ENCODE data around the gene MCRS1. TPM values are rescaled to one million over a fixed set of nuclear protein-coding genes. Genes with fewer than 3 reads are reported as not detected.
"Not testable (repeated sequence)": the region's sequence is repeated elsewhere in the genome, so short reads cannot be mapped to it uniquely, and the experiment has no call there.

Gene MCRS1, protein sequence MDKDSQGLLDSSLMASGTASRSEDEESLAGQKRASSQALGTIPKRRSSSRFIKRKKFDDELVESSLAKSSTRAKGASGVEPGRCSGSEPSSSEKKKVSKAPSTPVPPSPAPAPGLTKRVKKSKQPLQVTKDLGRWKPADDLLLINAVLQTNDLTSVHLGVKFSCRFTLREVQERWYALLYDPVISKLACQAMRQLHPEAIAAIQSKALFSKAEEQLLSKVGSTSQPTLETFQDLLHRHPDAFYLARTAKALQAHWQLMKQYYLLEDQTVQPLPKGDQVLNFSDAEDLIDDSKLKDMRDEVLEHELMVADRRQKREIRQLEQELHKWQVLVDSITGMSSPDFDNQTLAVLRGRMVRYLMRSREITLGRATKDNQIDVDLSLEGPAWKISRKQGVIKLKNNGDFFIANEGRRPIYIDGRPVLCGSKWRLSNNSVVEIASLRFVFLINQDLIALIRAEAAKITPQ
- total RNA-seq (2014; rRNA removed; shearing (Covaris generic)) = 70.5 and 73.7 TPM in 2 replicates

GRCh38 chr12:49567611-49568441 is at the start of gene MCRS1:
Gene MCRS1 (minus strand): TSS chr12:49568142. CDS start chr12:49566731, 1,411 bp downstream.
- peak; percentile 86 for DNase-seq (ENCODE audit: low read depth)

DNA sequence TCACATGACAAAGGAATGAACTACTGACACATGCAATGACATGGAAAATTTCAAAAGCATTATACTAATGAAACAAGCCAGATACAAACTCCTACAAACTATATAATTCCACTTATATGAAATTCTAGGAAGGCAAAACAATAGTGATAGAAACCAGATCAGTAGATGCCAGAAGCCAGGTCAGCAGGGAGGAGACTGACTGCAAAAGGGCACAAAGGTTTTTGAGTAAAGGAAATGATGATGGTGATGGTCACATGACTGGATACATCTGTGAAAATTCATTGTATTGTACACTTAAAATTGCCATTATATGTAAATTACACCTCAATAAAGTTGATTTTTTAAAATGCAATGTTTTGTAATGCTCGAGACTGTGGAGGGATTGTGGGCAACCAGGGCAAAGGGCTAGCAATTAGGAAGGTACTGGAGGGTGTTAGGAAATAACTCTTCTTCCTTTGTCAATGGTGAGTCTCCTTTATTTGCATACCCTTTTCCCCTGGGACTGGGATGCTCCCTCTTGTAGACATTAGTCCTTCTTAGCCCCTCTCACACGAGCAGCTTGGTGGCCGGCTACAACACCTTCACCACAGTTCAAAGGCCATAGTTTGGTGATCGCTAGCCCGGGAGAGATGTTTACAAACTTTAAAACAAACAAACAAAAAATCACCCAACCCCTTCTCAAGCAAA is 48.7 kb upstream of the MCRS1 start:
- no peak for DNase-seq (ENCODE audit: low read depth)

DNA sequence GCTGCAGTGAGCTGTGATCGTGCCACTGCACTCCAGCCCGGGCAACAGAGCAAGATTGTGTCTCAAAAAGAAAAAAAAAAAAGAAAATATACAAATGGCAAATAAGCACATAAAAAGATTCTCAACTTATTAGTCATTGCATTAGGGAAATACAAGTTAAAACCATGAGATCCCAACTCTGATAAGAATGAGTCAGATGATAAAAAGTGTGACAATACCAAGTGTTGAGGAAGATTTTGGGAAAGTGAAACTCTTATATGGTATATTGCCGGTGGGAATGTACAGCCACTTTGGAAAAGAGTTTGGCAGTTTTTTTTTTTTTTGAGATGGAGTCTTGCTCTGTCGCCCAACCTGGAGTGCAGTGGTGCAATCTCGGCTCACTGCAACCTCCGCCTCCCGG is 47.8 kb upstream of the MCRS1 start:
- DNase-seq (ENCODE audit: low read depth) = peak; percentile 66

DNA sequence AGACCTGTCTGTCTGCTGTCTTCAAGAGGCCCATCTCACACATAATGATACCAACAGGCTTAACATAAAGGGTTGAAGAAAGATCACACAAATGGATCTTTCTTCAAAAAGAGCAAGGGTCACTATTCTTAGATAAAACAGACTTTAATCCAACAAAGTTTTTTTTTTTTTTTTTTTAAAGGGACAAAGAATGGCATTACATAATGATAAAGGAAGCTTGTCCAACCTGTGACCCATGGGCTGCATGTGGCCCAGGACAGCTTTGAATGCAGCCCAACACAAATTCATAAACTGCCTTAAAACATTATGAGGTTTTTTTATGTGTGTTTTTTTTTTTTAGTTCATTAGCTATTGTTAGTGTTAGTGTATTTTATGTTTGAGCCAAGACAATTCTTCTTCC is 44.3 kb upstream of the MCRS1 start:
- DNase-seq (ENCODE audit: low read depth) = no peak

- DNase-seq (ENCODE audit: low read depth) = not testable (repeated sequence)
Observed at GRCh38 chr12:49610785-49611184, 42.8 kb upstream of the MCRS1 start.

DNA sequence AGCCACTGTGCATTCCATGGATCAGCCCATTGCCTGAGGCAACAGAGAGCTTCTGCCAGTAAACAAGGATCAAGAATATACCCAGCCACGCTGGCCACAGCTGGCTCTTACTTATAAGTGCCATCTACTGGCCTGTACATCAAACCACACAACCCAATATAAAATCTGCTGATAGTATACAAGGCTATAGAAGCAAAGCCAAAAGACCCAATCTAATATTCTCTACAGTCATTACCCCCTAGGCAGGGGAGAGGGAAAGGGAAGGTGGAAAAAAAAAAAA is 41.9 kb upstream of the MCRS1 start:
- peak; percentile 74 for DNase-seq (ENCODE audit: low read depth)

GRCh38 chr12:49609059-49609874 is 41.3 kb upstream of the MCRS1 start:
- no peak for DNase-seq (ENCODE audit: low read depth)

DNA sequence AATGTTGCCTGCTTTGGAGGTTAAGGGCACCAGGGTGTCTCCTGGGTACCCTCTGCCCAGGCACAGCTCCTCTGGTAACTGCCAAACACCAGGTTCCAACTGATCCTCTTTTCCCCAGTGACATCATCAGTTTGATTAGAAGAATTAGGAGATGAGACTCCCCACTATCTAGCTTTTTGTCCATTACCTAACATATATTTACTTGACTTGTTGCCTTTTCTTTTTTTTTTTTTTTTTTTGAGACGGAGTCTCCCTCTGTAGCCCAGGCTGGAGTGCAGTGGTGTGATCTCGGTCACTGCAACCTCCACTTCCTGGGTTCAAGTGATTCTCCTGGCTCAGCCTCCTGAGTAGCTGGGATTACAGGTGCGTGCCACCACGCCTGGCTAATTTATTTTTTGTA is 37.6 kb upstream of the MCRS1 start, which contains the start of gene FAM186B:
Gene FAM186B, minus strand, starts transcription at position 101 of the 400 bp plus-strand sequence. CDS start 162 bp downstream, outside the sequence.
- DNase-seq (ENCODE audit: low read depth) = not testable (repeated sequence)

DNA sequence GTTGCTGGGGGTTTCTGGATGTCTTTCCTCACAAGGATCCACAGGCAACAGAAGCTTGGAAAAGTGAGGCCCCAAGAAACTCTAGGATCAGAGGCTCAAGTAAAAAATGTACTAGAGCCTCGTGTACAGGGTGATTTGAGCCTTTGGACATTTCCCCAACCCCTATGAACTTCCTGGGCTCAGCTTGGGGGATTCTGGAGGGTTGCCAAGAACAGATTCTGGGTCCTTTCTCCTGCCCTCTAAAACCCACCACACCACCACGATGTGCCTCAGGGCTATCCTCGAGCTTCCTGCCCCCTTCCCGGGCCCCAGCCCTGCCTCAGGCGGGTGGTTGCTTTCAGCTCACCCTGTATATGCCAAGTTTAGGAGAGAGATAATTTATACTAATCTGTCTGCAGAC is 36.9 kb upstream of the MCRS1 start:
- no peak for DNase-seq (ENCODE audit: low read depth)

DNA sequence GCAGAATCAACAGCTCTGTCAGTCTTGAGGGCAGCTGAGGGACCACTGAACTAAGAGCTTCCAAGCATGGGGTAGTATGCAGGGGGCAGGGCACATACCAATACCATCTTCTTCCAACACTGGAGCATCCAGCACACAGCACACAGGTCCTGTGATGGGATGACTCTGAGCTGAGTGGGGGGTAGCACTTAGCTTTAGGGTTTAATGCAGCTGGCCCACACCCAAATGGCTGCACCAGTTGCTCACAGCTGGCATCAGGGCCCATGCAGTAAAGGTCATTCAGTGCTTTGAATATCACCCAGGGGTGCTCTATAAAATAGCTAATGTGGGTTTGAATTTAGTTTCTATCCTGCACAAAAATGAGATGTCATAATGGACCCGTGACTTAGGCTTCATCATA is 35.8 kb upstream of the MCRS1 start:
- DNase-seq (ENCODE audit: low read depth) = no peak

DNA sequence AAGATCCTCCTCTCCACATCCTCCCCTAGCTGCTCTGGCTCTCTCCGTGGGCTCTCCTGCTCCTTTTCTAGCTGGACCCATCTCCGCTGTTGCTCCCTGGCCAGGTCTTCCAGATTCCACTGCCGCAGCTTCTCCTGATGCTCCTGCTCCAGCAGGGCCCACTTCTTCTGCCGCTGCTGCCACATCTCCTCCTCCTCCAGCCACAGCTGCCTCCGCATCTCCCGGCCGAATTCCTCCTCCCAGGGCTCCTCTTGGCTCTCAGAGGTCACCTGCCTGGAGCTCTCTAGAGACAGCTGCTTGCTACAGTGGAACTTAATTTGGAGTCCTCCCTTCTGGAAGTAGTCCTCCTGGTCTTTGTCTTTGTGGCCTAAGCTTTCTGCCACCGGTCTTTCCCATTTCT is 32.0 kb upstream of the MCRS1 start:
- DNase-seq (ENCODE audit: low read depth) = no peak

DNA sequence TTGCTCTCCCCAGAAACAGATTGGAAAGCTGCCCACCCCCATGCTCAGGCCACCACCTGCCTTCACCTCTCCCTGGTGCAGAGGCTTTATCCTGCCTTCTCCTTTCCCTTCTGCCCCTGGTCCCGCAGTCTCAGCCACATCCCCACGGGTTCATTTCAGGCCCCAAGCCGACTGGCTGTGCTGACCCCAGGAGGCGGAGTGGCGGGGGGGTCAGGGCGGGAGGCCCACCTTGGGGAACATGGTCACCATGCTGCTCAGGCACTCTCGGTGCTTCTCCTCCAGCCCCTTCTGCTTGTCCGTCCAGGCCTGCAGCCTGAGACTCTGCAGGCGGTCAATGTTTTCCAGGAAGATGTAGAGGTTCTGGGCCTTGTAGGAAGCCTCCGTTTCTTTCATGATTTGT is 30.6 kb upstream of the MCRS1 start:
- no peak for DNase-seq (ENCODE audit: low read depth)

DNA sequence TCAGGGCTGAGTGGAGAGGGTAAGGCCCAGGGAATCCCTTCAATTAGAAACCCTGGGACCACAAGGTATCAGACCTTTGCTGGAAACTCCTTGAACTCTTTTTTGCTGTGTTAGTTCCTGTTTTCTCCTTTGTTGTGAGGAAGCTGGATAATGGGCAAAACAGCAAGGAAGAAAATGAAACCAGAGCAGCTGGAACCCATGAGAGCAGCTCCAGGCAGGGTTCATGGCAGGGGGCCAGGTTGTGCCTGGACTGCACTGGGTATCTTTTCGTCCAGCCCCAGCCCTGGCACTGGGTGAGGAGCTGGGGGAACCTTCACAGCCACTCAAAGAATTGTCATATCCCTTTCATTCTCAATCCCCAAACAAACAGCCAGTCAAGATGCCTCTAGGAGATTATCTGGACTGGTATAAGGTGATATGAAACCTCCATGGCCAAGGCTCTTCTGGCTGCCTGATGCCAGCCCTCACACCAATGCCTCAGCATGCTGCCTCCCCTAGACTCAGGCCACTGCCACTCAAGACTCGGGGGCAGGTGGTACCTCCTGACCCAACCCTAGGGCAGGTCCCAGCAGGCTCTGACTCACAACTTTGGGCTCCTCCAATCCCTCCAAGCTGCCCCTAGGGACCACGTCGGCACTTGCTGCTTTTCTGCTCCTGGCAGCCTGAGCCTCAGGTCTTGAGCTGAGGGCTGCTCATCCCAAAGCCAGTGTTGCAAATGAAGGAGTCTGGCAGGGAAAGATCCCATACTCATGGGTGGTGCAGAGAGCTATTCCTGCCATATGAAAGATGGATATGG is 21.0 kb upstream of the MCRS1 start:
- DNase-seq (ENCODE audit: low read depth) = no peak

- no peak for DNase-seq (ENCODE audit: low read depth)
Observed at GRCh38 chr12:49588281-49588680, 20.3 kb upstream of the MCRS1 start.

GRCh38 chr12:49587174-49587908 is 19.4 kb upstream of the MCRS1 start:
- DNase-seq (ENCODE audit: low read depth) = no peak

GRCh38 chr12:49585477-49586459 is 17.8 kb upstream of the MCRS1 start:
- no peak for DNase-seq (ENCODE audit: low read depth)

DNA sequence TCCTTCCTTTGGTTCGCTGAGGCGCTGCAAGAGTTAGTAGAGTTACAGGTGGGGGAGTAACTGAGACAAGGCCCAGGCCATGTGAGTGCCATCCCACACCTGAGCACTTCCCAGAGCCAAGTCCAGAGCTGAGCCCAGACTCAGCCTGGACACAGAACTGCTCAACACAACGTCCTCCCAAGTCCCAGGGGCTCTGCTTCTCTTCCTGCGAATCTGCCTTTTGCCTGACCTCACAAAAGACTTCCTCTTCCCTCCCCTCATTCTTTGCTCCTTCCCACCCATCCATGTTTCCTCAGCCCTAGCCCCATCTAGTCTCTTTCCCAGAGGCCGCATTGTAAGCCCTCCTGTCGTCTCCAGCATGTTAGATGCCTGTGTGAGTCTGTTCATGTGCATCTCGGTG is 16.6 kb upstream of the MCRS1 start:
- no peak for DNase-seq (ENCODE audit: low read depth)

DNA sequence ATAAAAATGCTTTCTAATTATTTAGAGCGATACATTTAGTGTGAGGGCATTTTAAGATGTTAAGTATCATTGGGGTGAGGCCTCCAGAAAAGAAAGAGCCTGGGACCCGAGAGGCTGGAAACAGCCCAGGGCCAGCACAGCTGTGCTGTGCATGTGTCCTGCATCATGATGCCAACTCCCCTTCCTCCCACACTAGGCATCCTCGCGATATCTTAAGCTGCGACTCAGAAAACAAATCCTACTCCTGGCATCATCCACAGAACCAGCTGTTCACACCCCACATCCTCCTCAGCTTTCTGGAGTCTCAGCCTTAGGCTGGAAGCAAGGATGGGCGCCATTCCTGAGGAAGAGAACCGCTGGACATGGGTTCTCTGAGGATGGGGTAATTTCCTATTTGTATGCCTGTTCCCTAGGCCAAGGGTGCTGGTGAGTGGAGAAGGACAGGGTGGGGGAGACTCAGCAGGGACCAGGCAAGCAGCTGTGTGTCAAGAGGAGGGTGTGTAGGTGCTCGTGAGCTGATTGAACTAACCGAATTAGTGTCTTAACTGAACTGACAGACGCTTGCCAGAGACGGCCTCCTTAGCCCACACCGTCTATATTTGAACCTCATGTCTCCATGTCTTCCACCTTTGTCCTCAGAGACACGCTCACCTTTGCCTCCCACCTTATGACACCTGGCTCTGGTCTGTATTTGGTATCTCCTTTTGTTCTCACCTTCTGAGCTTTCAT is 15.6 kb upstream of the MCRS1 start:
- DNase-seq (ENCODE audit: low read depth) = no peak

All from RPMI7951 (cell line).